ENCODE results near the gene P3H3.
A peak's percentile ranks its signal among the peaks of the same experiment; 100 is the strongest.
"Not testable (repeated sequence)": the region's sequence is repeated elsewhere in the genome, so short reads cannot be mapped to it uniquely, and the experiment has no call there.

Gene P3H3

DNA sequence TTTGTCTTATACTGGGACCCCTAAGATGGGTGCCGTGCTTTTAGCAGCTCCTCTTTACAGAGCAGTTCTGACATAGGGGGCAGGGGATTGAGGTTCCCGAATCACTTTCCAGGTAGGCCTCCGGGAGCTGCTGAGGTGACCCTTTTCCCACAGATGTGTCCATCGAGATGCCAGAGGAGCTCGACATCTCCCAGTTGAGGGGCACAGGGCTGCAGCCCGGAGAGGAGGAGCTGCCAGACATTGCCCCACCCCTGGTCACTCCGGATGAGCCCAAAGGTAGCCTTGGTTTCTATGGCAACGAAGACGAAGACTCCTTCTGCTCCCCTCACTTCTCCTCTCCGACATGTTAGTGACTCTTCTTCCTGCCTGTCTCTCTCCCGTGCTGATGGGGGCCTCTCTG, 34.8 kb downstream of the P3H3 start:
- TF ChIP-seq, protein P1, sequence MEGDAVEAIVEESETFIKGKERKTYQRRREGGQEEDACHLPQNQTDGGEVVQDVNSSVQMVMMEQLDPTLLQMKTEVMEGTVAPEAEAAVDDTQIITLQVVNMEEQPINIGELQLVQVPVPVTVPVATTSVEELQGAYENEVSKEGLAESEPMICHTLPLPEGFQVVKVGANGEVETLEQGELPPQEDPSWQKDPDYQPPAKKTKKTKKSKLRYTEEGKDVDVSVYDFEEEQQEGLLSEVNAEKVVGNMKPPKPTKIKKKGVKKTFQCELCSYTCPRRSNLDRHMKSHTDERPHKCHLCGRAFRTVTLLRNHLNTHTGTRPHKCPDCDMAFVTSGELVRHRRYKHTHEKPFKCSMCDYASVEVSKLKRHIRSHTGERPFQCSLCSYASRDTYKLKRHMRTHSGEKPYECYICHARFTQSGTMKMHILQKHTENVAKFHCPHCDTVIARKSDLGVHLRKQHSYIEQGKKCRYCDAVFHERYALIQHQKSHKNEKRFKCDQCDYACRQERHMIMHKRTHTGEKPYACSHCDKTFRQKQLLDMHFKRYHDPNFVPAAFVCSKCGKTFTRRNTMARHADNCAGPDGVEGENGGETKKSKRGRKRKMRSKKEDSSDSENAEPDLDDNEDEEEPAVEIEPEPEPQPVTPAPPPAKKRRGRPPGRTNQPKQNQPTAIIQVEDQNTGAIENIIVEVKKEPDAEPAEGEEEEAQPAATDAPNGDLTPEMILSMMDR (IDR thresholded peaks at IDR 0.05; ENCODE audit: low read depth, low read length), result no peak
- no peaks in the 10 kb centered on the region for H3K9me3 ChIP-seq
- no peaks in the 10 kb centered on the region for H3K27me3 ChIP-seq
- no peak for DNase-seq
- peaks cover 6% of the 10 kb centered on the region for H3K4me1 ChIP-seq
- H3K36me3 ChIP-seq, result peaks cover 69% of the 10 kb centered on the region
- no peak overlapping the region for H3K4me3 ChIP-seq (ENCODE audit: low read depth, low read length)

DNA sequence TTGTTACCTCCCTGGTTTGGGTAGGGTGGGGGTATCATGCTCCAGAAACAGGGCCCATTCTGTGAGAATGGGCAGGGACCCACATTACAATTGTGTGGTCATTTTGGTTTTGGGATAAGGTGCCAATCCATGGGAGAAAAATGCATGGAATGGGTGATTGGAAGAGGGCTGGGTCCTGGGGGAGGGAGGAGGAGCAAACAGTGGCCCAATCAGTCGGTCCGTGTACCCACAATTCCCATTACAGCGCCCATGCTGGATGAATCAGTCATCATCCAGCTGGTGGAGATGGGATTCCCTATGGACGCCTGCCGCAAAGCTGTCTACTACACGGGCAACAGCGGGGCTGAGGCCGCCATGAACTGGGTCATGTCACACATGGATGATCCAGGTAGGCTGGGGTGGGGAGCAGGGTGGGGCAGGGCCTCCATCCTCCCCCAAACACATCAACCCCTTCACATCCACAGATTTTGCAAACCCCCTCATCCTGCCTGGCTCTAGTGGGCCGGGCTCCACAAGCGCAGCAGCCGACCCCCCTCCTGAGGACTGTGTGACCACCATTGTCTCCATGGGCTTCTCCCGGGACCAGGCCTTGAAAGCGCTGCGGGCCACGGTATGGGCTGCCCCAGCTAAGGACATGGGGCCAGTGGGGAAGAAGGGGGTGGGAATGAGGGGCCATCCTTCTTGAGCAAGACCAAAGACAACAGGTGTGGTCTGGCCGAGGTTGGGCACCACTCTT, 35.5 kb downstream of the P3H3 start:
- Histone ChIP-seq H3K36me3 (peaks cover 62% of the 10 kb centered on the region), H3K4me1 (peaks cover 6% of the 10 kb centered on the region), H3K27me3 (no peaks in the 10 kb centered on the region), H3K4me3 (ENCODE audit: low read depth, low read length) (no peak overlapping the region), H3K9me3 (no peaks in the 10 kb centered on the region)
- no peak for DNase-seq
- TF ChIP-seq, protein P1 (IDR thresholded peaks at IDR 0.05; ENCODE audit: low read depth, low read length), result no peak

DNA sequence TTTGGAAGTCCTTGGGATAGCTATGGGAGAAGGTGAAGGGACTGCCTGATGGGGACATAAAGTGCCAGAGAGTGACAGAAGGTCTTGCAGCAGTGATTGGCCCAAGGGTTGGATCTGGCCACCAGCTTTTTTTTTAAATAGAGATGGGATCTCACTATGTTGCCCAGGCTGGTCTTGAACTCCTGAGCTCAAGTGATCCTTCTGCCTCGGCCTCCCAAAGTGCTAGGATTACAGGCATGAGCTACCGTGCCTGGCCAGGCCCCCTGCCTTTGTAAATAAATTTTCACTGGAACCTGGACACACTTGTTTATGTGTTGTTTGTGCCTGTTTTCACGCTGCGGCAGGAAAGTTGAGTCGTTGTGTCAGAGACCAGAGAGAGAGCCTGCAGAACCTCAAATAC, 37.1 kb downstream of the P3H3 start:
- H3K36me3 ChIP-seq, result peaks cover 62% of the 10 kb centered on the region
- not testable (repeated sequence) for H3K27me3 ChIP-seq; H3K4me3 ChIP-seq (ENCODE audit: low read depth, low read length); H3K9me3 ChIP-seq; DNase-seq
- H3K4me1 ChIP-seq, result peaks cover 14% of the 10 kb centered on the region

DNA sequence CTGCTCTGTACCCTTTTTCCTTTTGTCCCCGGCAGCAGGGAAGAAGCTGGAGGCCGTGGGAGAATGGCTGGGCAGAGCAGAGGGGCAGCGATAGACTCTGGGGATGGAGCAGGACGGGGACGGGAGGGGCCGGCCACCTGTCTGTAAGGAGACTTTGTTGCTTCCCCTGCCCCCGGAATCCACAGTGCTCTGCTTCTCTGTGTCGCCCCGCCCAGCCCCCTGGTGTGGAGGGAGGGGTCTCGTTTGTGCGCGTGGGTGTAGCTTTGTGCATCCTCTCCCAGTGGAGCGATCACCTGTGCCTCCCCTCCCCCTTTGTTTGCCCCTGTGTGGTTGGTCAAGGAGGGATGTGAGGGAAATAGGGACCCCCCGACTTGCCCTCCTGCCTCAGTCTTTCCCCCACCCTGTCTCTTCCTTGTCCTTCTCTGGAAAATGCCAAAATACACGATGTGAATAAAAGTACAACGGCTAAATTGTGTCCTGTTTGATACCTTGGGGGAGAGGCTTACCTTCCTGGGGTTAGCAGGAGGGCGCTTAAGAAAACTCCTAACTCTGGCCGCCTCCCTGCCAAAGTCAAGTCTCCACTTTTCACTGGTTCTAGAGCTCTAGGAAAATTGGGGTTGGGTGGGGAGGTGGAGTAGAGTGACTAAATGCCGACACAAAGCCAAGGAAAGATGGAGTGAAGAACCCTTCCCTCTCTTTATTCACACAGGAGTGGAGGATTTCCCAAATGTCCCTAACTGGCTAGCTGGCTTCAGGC, 38.1 kb downstream of the P3H3 start:
- TF ChIP-seq, protein P1 (IDR thresholded peaks at IDR 0.05; ENCODE audit: low read depth, low read length), result no peak
- H3K9me3 ChIP-seq, result no peaks in the 10 kb centered on the region
- DNase-seq, result no peak
- peaks cover 14% of the 10 kb centered on the region for H3K4me1 ChIP-seq
- peak overlapping the region; percentile 99 for H3K4me3 ChIP-seq (ENCODE audit: low read depth, low read length)
- H3K27me3 ChIP-seq, result no peaks in the 10 kb centered on the region
- peaks cover 64% of the 10 kb centered on the region for H3K36me3 ChIP-seq

DNA sequence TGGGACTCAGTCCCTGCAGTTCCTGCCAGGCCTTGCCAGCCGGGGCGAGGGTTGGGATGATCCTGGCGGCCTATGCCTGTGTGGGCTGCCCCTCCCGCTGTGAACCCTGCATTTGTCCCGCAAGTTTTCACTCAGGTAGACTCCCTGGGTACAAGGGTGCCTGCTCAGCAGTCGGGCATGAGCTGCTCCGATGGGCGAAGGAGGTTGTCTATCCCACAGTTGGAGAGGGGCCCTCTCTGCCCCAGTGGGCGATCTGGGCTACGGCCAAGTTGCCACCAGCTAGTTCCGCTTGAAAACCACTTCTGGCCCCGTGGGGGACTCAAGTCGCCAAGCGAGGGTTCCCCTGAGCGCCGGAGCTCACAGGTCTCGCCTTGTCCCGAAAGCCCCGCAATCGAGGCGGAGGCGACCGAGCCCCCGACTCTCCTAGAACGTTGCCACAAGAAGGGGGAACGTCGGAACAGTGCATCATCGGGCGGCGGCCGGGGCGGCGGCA, 38.8 kb downstream of the P3H3 start:
- Histone ChIP-seq H3K4me1 (peaks cover 14% of the 10 kb centered on the region), H3K36me3 (peaks cover 65% of the 10 kb centered on the region), H3K4me3 (ENCODE audit: low read depth, low read length) (peak overlapping the region; percentile 99), H3K9me3 (no peaks in the 10 kb centered on the region), H3K27me3 (no peaks in the 10 kb centered on the region)
- DNase-seq, result no peak
- TF ChIP-seq, protein P1 (IDR thresholded peaks at IDR 0.05; ENCODE audit: low read depth, low read length), result no peak

DNA sequence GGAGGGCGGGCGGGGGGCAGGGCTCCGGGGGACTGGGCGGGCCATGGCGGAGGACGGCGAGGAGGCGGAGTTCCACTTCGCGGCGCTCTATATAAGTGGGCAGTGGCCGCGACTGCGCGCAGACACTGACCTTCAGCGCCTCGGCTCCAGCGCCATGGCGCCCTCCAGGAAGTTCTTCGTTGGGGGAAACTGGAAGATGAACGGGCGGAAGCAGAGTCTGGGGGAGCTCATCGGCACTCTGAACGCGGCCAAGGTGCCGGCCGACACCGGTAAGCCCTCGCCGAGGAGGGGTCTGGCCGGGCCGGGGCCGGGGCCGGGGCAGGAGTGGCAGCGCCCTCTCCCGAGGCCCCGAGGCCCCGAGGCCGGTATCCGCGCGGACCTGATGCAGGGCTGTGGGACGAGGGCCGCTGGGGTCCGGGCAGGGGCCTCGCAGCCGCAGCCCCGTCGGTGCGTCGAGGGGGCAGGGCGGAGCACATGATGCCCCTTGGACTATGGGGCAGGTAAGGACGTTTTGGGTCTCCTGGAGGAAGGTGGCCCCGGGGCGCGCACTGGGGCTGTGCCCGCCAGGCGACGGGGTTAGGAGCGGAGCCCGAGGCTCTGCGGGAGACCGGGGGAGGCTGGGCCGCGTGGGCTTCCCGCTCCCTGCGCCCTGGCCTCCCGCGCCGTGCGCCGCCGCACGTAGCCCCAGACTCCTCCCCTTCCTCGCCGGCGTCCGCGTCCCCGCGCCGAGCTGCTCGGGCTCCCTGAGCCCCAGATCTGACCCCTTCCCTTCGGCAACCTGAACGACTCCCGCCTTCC, 39.4 kb downstream of the P3H3 start, which contains the start of gene TPI1:
TPI1 (plus strand) TSS at position 119 of the 798 bp plus-strand sequence; CDS start at position 155, 36 bp downstream.
- Histone ChIP-seq H3K27me3 (no peaks in the 10 kb centered on the region), H3K9me3 (no peaks in the 10 kb centered on the region), H3K4me3 (ENCODE audit: low read depth, low read length) (peak within 1 kb of the TSS; percentile 99), H3K4me1 (peaks cover 14% of the 10 kb centered on the region), H3K36me3 (peaks cover 62% of the 10 kb centered on the region)
- TF ChIP-seq, protein P1 (IDR thresholded peaks at IDR 0.05; ENCODE audit: low read depth, low read length), result no peak
- DNase-seq, result peak; percentile 88

Measured in BE2C (cell line).